Measurements from ENCODE around the gene RBMY1A1. TPM values are rescaled to one million over a fixed set of nuclear protein-coding genes. Genes with fewer than 3 reads are reported as not detected.
"Not testable (repeated sequence)": the region's sequence is repeated elsewhere in the genome, so short reads cannot be mapped to it uniquely, and the experiment has no call there.

The RBMY1A1 gene
- total RNA-seq, 1 experiment from 2014 or later: not detected

GRCh38 chrY:21592059-21592458, 57.4 kb downstream of the RBMY1A1 start (continued):
- TF ChIP-seq MLX (CRISPR knock-in tag; IDR thresholded peaks at IDR 0.05): no peak
- TF ChIP-seq MAX (CRISPR knock-in tag; IDR thresholded peaks at IDR 0.05): no peak
- TF ChIP-seq ZNF396 (CRISPR knock-in tag; IDR thresholded peaks at IDR 0.05; ENCODE audit: borderline replicate concordance): no peak
- no peak for TF ChIP-seq AFF4 (CRISPR knock-in tag; IDR thresholded peaks at IDR 0.05; ENCODE audit: borderline replicate concordance)
- TF ChIP-seq MXD4 (CRISPR knock-in tag; IDR thresholded peaks at IDR 0.05; ENCODE audit: borderline replicate concordance): no peak

- POLR2A ChIA-PET; H3K9me3 Mint-ChIP-seq; H3K4me3 Mint-ChIP-seq; CTCF ChIA-PET; H3K27me3 Mint-ChIP-seq (ENCODE audit: low read depth); DNase-seq (ENCODE audit: low spot score); H3K27ac Mint-ChIP-seq; H3K4me1 Mint-ChIP-seq; ATAC-seq: not testable (repeated sequence)
- peaks cover 11% of the 10 kb centered on the region for H3K36me3 Mint-ChIP-seq
Observed at GRCh38 chrY:21596287-21596686, 61.6 kb downstream of the RBMY1A1 start.

Other genes starting within 250 kb of the RBMY1A1 start
- gene RBMY1B, start 23.5 kb upstream of the RBMY1A1 start, total RNA-seq (2021): not detected in 3 replicates